NB4 (cell line): ENCODE data around the gene ACOT6.
"Not testable (repeated sequence)": the region's sequence is repeated elsewhere in the genome, so short reads cannot be mapped to it uniquely, and the experiment has no call there.

Experiments used
- CTCF ChIP-seq: IDR thresholded peaks from one replicate; pipeline ENCODE4 v1.5.1; 2012; ENCODE audit warnings: low read depth, low read length
- MAX ChIP-seq: IDR thresholded peaks from 2 replicates; pipeline ENCODE4 v1.6.1; 2011; ENCODE audit warnings: low read depth, low read length

DNA sequence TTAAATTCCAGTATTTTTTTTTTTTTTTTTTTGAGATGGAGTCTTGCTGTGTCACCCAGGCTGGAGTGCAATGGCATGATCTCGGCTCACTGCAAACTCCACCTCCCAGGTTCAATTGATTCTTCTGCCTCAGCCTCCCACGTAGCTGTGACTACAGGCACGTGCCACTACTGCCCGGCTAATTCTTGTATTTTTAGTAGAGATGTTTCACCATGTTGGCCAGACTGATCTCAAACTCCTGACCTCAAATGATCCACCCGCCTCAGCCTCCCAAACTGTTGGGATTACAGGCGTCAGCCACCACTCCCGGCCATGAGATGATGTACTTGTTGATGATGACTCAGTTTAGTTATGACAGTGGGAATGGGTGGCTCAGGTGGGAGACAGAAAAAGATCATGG, 38.1 kb upstream of the ACOT6 start:
- not testable (repeated sequence) for TF ChIP-seq CTCF, MAX
